SIG-M5 (cell line): ENCODE data around the gene CHST15.

Experiments
- DNase-seq: peaks from one replicate; lab custom pipeline; 2025; lab: John Stamatoyannopoulos, UW

Gene CHST15

GRCh38 chr10:124081547-124082140, 11.8 kb downstream of the CHST15 start:
- no peak for DNase-seq

- DNase-seq = no peak
These were observed 13.5 kb downstream of the CHST15 start for GRCh38 chr10:124079864-124080263.

- no peak for DNase-seq
These were observed 14.7 kb downstream of the CHST15 start for GRCh38 chr10:124078714-124079113.

- no peak for DNase-seq
These were observed 15.4 kb downstream of the CHST15 start for GRCh38 chr10:124078028-124078427.

- DNase-seq = no peak
These were observed 16.0 kb downstream of the CHST15 start for GRCh38 chr10:124077208-124077993.

GRCh38 chr10:124076148-124076733, 17.2 kb downstream of the CHST15 start:
- DNase-seq = no peak

- DNase-seq = no peak
These were observed 18.0 kb downstream of the CHST15 start for GRCh38 chr10:124075231-124075955.

GRCh38 chr10:124074501-124075109, 18.8 kb downstream of the CHST15 start:
- DNase-seq = no peak

GRCh38 chr10:124073978-124074377, 19.4 kb downstream of the CHST15 start:
- DNase-seq = no peak

GRCh38 chr10:124072541-124072940, 20.9 kb downstream of the CHST15 start:
- no peak for DNase-seq

GRCh38 chr10:124072106-124072505, 21.3 kb downstream of the CHST15 start:
- DNase-seq = no peak

- DNase-seq = no peak
These were observed 22.3 kb downstream of the CHST15 start for GRCh38 chr10:124071141-124071540.

- DNase-seq = no peak
These were observed 22.7 kb downstream of the CHST15 start for GRCh38 chr10:124070666-124071065.

- DNase-seq = no peak
These were observed 23.8 kb downstream of the CHST15 start for GRCh38 chr10:124069341-124070264.

- no peak for DNase-seq
These were observed 24.5 kb downstream of the CHST15 start for GRCh38 chr10:124068929-124069328.

- DNase-seq = no peak
These were observed 25.5 kb downstream of the CHST15 start for GRCh38 chr10:124067825-124068400.

- DNase-seq = no peak
These were observed 26.4 kb downstream of the CHST15 start for GRCh38 chr10:124066781-124067714.

- no peak for DNase-seq
These were observed 27.2 kb downstream of the CHST15 start for GRCh38 chr10:124066126-124066700.
